Measurements from ENCODE around the gene SEMA3E. TPM values are rescaled to one million over a fixed set of nuclear protein-coding genes. Genes with fewer than 3 reads are reported as not detected.
"Not testable (repeated sequence)": the region's sequence is repeated elsewhere in the genome, so short reads cannot be mapped to it uniquely, and the experiment has no call there.

SEMA3E gene
- total RNA-seq, 2 experiments from 2014 or later: not detected

- Mint-ChIP-seq H3K27ac (no peak overlapping the region), H3K36me3 (no peaks in the 10 kb centered on the region), H3K4me1 (no peaks in the 10 kb centered on the region), H3K27me3 (no peaks in the 10 kb centered on the region), H3K4me3 (no peak overlapping the region), H3K9me3 (no peaks in the 10 kb centered on the region)
- DNase-seq: no peak
These were observed 181.4 kb downstream of the SEMA3E start for GRCh38 chr7:83467493-83467892.

- Mint-ChIP-seq H3K27me3 (no peaks in the 10 kb centered on the region), H3K36me3 (no peaks in the 10 kb centered on the region), H3K4me1 (no peaks in the 10 kb centered on the region), H3K9me3 (no peaks in the 10 kb centered on the region), H3K4me3 (no peak overlapping the region), H3K27ac (no peak overlapping the region)
- DNase-seq: no peak
These were observed 182.0 kb downstream of the SEMA3E start for GRCh38 chr7:83466956-83467355.

GRCh38 chr7:83466187-83466923, 182.6 kb downstream of the SEMA3E start:
- H3K36me3 Mint-ChIP-seq: no peaks in the 10 kb centered on the region
- no peaks in the 10 kb centered on the region for H3K9me3 Mint-ChIP-seq
- no peak overlapping the region for H3K4me3 Mint-ChIP-seq
- no peak for DNase-seq
- no peaks in the 10 kb centered on the region for H3K27me3 Mint-ChIP-seq
- H3K27ac Mint-ChIP-seq: no peak overlapping the region
- no peaks in the 10 kb centered on the region for H3K4me1 Mint-ChIP-seq

GRCh38 chr7:83465643-83466042, 183.3 kb downstream of the SEMA3E start:
- peaks cover 3% of the 10 kb centered on the region for H3K27me3 Mint-ChIP-seq
- H3K4me3 Mint-ChIP-seq: no peak overlapping the region
- no peak for DNase-seq
- no peaks in the 10 kb centered on the region for H3K36me3 Mint-ChIP-seq
- no peaks in the 10 kb centered on the region for H3K9me3 Mint-ChIP-seq
- H3K4me1 Mint-ChIP-seq: no peaks in the 10 kb centered on the region
- no peak overlapping the region for H3K27ac Mint-ChIP-seq

- H3K4me3 Mint-ChIP-seq, H3K36me3 Mint-ChIP-seq, H3K9me3 Mint-ChIP-seq, H3K27me3 Mint-ChIP-seq, H3K4me1 Mint-ChIP-seq, DNase-seq, H3K27ac Mint-ChIP-seq: not testable (repeated sequence)
These were observed 187.1 kb downstream of the SEMA3E start for GRCh38 chr7:83461820-83462219.

- DNase-seq, H3K36me3 Mint-ChIP-seq, H3K4me3 Mint-ChIP-seq, H3K27me3 Mint-ChIP-seq, H3K27ac Mint-ChIP-seq, H3K9me3 Mint-ChIP-seq, H3K4me1 Mint-ChIP-seq: not testable (repeated sequence)
These were observed 188.8 kb downstream of the SEMA3E start for GRCh38 chr7:83459930-83460653.

GRCh38 chr7:83459101-83459929, 189.6 kb downstream of the SEMA3E start:
- H3K27me3 Mint-ChIP-seq, DNase-seq, H3K4me1 Mint-ChIP-seq, H3K9me3 Mint-ChIP-seq, H3K4me3 Mint-ChIP-seq, H3K27ac Mint-ChIP-seq, H3K36me3 Mint-ChIP-seq: not testable (repeated sequence)

GRCh38 chr7:83457022-83457892, 191.7 kb downstream of the SEMA3E start:
- Mint-ChIP-seq H3K36me3 (no peaks in the 10 kb centered on the region), H3K4me1 (no peaks in the 10 kb centered on the region), H3K27ac (no peak overlapping the region), H3K4me3 (no peak overlapping the region), H3K9me3 (peaks cover 1% of the 10 kb centered on the region), H3K27me3 (peaks cover 7% of the 10 kb centered on the region)
- no peak for DNase-seq

- Mint-ChIP-seq H3K9me3 (peaks cover 1% of the 10 kb centered on the region), H3K4me3 (no peak overlapping the region), H3K27ac (no peak overlapping the region), H3K27me3 (peaks cover 7% of the 10 kb centered on the region), H3K4me1 (no peaks in the 10 kb centered on the region), H3K36me3 (no peaks in the 10 kb centered on the region)
- no peak for DNase-seq
These were observed 192.5 kb downstream of the SEMA3E start for GRCh38 chr7:83456413-83456812.

GRCh38 chr7:83455612-83456011, 193.3 kb downstream of the SEMA3E start:
- H3K27ac Mint-ChIP-seq: no peak overlapping the region
- no peaks in the 10 kb centered on the region for H3K4me1 Mint-ChIP-seq
- H3K9me3 Mint-ChIP-seq: peaks cover 1% of the 10 kb centered on the region
- peaks cover 3% of the 10 kb centered on the region for H3K27me3 Mint-ChIP-seq
- no peak for DNase-seq
- H3K4me3 Mint-ChIP-seq: no peak overlapping the region
- H3K36me3 Mint-ChIP-seq: no peaks in the 10 kb centered on the region

- Mint-ChIP-seq H3K27ac (no peak overlapping the region), H3K4me3 (no peak overlapping the region)
These were observed 196.7 kb downstream of the SEMA3E start for GRCh38 chr7:83452256-83452655.

GRCh38 chr7:83451501-83452045, 197.4 kb downstream of the SEMA3E start:
- peaks cover 4% of the 10 kb centered on the region for H3K9me3 Mint-ChIP-seq
- H3K27me3 Mint-ChIP-seq: no peaks in the 10 kb centered on the region
- H3K27ac Mint-ChIP-seq: no peak overlapping the region
- no peaks in the 10 kb centered on the region for H3K36me3 Mint-ChIP-seq
- no peak for DNase-seq
- H3K4me3 Mint-ChIP-seq: no peak overlapping the region
- H3K4me1 Mint-ChIP-seq: no peaks in the 10 kb centered on the region

More at GRCh38 chr7:83452256-83452655, 196.7 kb downstream of the SEMA3E start:
- Mint-ChIP-seq H3K4me1 (no peaks in the 10 kb centered on the region), H3K36me3 (no peaks in the 10 kb centered on the region), H3K27me3 (no peaks in the 10 kb centered on the region), H3K9me3 (peaks cover 4% of the 10 kb centered on the region)
- DNase-seq: no peak

GRCh38 chr7:83449781-83450180, 199.2 kb downstream of the SEMA3E start:
- Mint-ChIP-seq H3K4me3 (no peak overlapping the region), H3K27ac (no peak overlapping the region), H3K9me3 (peaks cover 4% of the 10 kb centered on the region), H3K36me3 (no peaks in the 10 kb centered on the region), H3K4me1 (no peaks in the 10 kb centered on the region), H3K27me3 (no peaks in the 10 kb centered on the region)
- DNase-seq: no peak

GRCh38 chr7:83447681-83448080, 201.3 kb downstream of the SEMA3E start:
- no peaks in the 10 kb centered on the region for H3K27me3 Mint-ChIP-seq
- peaks cover 3% of the 10 kb centered on the region for H3K9me3 Mint-ChIP-seq
- DNase-seq: no peak
- no peak overlapping the region for H3K4me3 Mint-ChIP-seq
- no peaks in the 10 kb centered on the region for H3K36me3 Mint-ChIP-seq
- no peak overlapping the region for H3K27ac Mint-ChIP-seq
- no peaks in the 10 kb centered on the region for H3K4me1 Mint-ChIP-seq
